ENCODE results near the gene KLHL22. TPM values are rescaled to one million over a fixed set of nuclear protein-coding genes. Genes with fewer than 3 reads are reported as not detected.
A peak's percentile ranks its signal among the peaks of the same experiment; 100 is the strongest.

The KLHL22 gene
- polyA plus RNA-seq, 6 donors from 2014 or later, result 4.7 to 24.3 (median 15.9) TPM

GRCh38 chr22:20434264-20434751 is 61.3 kb downstream of the KLHL22 start:
- H3K9me3 Mint-ChIP-seq, result no peaks in the 10 kb centered on the region
- peaks cover 22 to 28% (median 24%) of the 10 kb centered on the region in 3 donors for H3K4me1 Mint-ChIP-seq
- DNase-seq (no peak), ATAC-seq (ENCODE audit: low read depth in 2 of 2) (no peak)
- H3K36me3 Mint-ChIP-seq, result peaks cover 0 to 13% of the 10 kb centered on the region in 2 donors
- peak overlapping the region in 5 of 8 donors; percentile 11 to 63 (median 32) for H3K4me3 Mint-ChIP-seq
- peak overlapping the region in 1 of 6 donors; percentile 75 for H3K27ac Mint-ChIP-seq
- H3K27me3 Mint-ChIP-seq, result peaks cover 46 to 66% (median 64%) of the 10 kb centered on the region in 3 donors

DNA sequence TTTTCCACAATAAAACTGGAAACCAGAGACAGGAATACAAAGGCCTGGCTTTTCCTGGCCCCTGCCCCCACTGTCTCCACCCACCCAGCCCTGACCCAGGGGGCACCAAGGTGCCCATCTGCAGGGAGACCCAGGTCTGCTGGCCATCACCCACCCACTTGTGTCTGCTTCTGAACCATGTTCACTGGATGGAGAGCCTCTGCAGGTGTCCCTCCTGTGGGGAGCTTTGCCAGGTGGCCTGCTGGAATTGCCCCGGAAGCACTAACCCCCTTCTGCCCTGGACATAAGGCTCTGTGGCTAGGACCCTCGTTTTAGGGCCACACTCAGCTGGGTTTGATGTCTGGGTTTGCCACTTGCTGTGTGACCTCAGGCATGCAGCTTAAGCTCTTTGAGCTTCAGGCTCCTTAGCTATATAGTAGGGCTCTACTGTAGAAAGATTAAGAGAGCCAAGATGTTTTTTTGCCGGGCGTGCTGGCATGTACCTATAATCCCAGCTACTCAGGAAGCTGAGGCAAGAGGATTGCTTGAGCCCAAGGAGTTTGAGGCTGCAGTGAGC is 61.8 kb downstream of the KLHL22 start:
- Mint-ChIP-seq H3K4me1 (peaks cover 26 to 34% (median 27%) of the 10 kb centered on the region in 3 donors), H3K27me3 (peaks cover 51 to 70% (median 68%) of the 10 kb centered on the region in 3 donors), H3K4me3 (peak overlapping the region in 4 of 8 donors; percentile 19 to 63 (median 42)), H3K27ac (peak overlapping the region in 1 of 6 donors; percentile 75), H3K9me3 (no peaks in the 10 kb centered on the region), H3K36me3 (peaks cover 0 to 13% of the 10 kb centered on the region in 2 donors)
- DNase-seq, result no peak
- no peak for ATAC-seq (ENCODE audit: low read depth in 2 of 2)

DNA sequence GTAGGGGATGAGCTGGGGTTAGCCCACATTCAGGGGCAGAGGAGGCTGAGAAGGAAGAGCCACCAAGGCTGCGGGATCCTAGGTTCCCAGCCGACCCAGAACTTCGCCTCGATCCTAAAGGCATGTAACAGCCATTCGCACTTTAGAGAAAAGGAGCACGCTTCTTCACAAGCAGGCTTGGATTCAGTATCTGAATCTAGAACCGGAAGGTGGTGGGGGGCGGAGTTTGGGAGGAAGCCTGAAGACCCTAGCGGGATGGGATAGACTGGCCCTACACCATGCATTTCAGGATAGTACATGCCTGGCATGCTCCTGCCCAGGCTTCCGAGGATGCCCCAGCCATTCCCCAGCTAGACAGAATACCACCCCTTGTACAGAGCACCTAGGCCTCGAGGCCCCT is 62.4 kb downstream of the KLHL22 start:
- H3K36me3 Mint-ChIP-seq, result peaks cover 0 to 13% of the 10 kb centered on the region in 2 donors
- no peaks in the 10 kb centered on the region for H3K9me3 Mint-ChIP-seq
- DNase-seq, result no peak
- H3K4me3 Mint-ChIP-seq, result peak overlapping the region in 3 of 8 donors; percentile 15 to 62 (median 27)
- H3K27me3 Mint-ChIP-seq, result peaks cover 51 to 69% (median 68%) of the 10 kb centered on the region in 3 donors
- H3K27ac Mint-ChIP-seq, result no peak overlapping the region
- no peak for ATAC-seq (ENCODE audit: low read depth in 2 of 2)
- peaks cover 26 to 31% (median 27%) of the 10 kb centered on the region in 3 donors for H3K4me1 Mint-ChIP-seq

GRCh38 chr22:20432244-20432686 is 63.3 kb downstream of the KLHL22 start:
- DNase-seq (no peak), ATAC-seq (ENCODE audit: low read depth in 2 of 2) (no peak)
- no peaks in the 10 kb centered on the region for H3K9me3 Mint-ChIP-seq
- H3K36me3 Mint-ChIP-seq, result peaks cover 0 to 13% of the 10 kb centered on the region in 2 donors
- peaks cover 26 to 28% (median 27%) of the 10 kb centered on the region in 3 donors for H3K4me1 Mint-ChIP-seq
- H3K27me3 Mint-ChIP-seq, result peaks cover 55 to 74% (median 72%) of the 10 kb centered on the region in 3 donors
- H3K27ac Mint-ChIP-seq, result peak overlapping the region in 1 of 6 donors; percentile 73
- peak overlapping the region in 6 of 8 donors; percentile 34 to 92 (median 57) for H3K4me3 Mint-ChIP-seq

- Mint-ChIP-seq H3K4me1 (peaks cover 21 to 26% (median 23%) of the 10 kb centered on the region in 3 donors), H3K9me3 (no peaks in the 10 kb centered on the region), H3K27me3 (peaks cover 54 to 74% (median 72%) of the 10 kb centered on the region in 3 donors), H3K36me3 (peaks cover 0 to 13% of the 10 kb centered on the region in 2 donors), H3K27ac (peak overlapping the region in 3 of 6 donors; percentile 73 to 85 (median 83)), H3K4me3 (peak overlapping the region in 6 of 8 donors; percentile 49 to 92 (median 70))
- ATAC-seq (ENCODE audit: low read depth in 2 of 2) (no peak), DNase-seq (no peak)
Observed at GRCh38 chr22:20431511-20432192, 63.9 kb downstream of the KLHL22 start.

GRCh38 chr22:20430720-20431510 is 64.7 kb downstream of the KLHL22 start:
- peak; percentile 54 for DNase-seq
- Mint-ChIP-seq H3K27me3 (peaks cover 54 to 75% (median 68%) of the 10 kb centered on the region in 3 donors), H3K9me3 (no peaks in the 10 kb centered on the region), H3K36me3 (peaks cover 0 to 13% of the 10 kb centered on the region in 2 donors), H3K4me3 (peak overlapping the region; percentile 69 to 92 (median 89)), H3K4me1 (peaks cover 20 to 24% (median 23%) of the 10 kb centered on the region in 3 donors), H3K27ac (peak overlapping the region in 1 of 6 donors; percentile 12)
- ATAC-seq (ENCODE audit: low read depth in 2 of 2), result peak; percentile 67 to 72

GRCh38 chr22:20430101-20430719 is 65.4 kb downstream of the KLHL22 start:
- Mint-ChIP-seq H3K9me3 (no peaks in the 10 kb centered on the region), H3K27ac (peak overlapping the region in 2 of 6 donors; percentile 47 to 72), H3K4me3 (peak overlapping the region; percentile 84 to 95 (median 90)), H3K36me3 (peaks cover 0 to 6% of the 10 kb centered on the region in 2 donors), H3K27me3 (peaks cover 47 to 68% (median 61%) of the 10 kb centered on the region in 3 donors), H3K4me1 (peaks cover 18 to 23% (median 21%) of the 10 kb centered on the region in 3 donors)
- ATAC-seq (ENCODE audit: low read depth in 2 of 2), result no peak
- no peak for DNase-seq

- Mint-ChIP-seq H3K27ac (peak overlapping the region in 1 of 6 donors; percentile 82), H3K9me3 (no peaks in the 10 kb centered on the region), H3K36me3 (no peaks in the 10 kb centered on the region), H3K4me1 (peaks cover 18 to 25% (median 23%) of the 10 kb centered on the region in 3 donors), H3K4me3 (peak overlapping the region; percentile 84 to 95 (median 90)), H3K27me3 (peaks cover 40 to 68% (median 54%) of the 10 kb centered on the region in 3 donors)
- ATAC-seq (ENCODE audit: low read depth in 2 of 2), result peak; percentile 69 to 70
- peak; percentile 74 for DNase-seq
Observed at GRCh38 chr22:20429254-20430100, 66.1 kb downstream of the KLHL22 start.

GRCh38 chr22:20428496-20429253 is 66.9 kb downstream of the KLHL22 start:
- Mint-ChIP-seq H3K9me3 (no peaks in the 10 kb centered on the region), H3K4me1 (peaks cover 22 to 25% (median 24%) of the 10 kb centered on the region in 3 donors), H3K36me3 (no peaks in the 10 kb centered on the region), H3K27me3 (peaks cover 36 to 66% (median 49%) of the 10 kb centered on the region in 3 donors), H3K27ac (peak overlapping the region in 2 of 6 donors; percentile 69 to 82), H3K4me3 (peak overlapping the region; percentile 84 to 95 (median 90))
- ATAC-seq (ENCODE audit: low read depth in 2 of 2) (no peak), DNase-seq (no peak)

DNA sequence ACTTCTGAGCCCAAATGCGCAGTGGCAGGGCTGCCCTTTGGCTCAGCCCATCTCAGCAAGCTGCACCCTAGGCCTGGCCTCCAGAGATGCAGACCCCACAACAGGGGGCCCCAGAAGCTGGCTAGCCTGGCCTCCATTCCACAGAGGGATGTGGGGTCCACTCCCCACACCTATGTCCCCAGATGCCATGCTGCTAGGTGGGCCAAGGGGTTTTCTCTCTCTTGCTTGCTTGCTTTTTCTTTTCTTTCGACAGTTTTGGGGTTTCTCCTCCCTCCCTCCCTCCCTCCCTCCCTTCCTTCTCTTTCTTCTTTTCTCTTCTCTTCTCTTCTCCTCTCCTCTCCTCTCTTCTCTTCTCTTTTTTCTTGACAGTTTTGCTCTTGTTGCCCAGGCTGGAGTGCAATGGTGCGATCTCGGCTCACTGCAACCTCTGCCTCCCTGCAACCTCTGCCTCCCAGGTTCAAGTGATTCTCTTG is 67.6 kb downstream of the KLHL22 start:
- DNase-seq, result no peak
- Mint-ChIP-seq H3K36me3 (no peaks in the 10 kb centered on the region), H3K27me3 (peaks cover 33 to 66% (median 52%) of the 10 kb centered on the region in 3 donors), H3K4me1 (peaks cover 24 to 25% (median 25%) of the 10 kb centered on the region in 3 donors), H3K27ac (no peak overlapping the region), H3K4me3 (peak overlapping the region in 5 of 8 donors; percentile 24 to 91 (median 70)), H3K9me3 (no peaks in the 10 kb centered on the region)
- ATAC-seq (ENCODE audit: low read depth in 2 of 2), result no peak
